ENCODE data around the gene LILRA1.

GRCh38 chr19:54574051-54574450 lies 19.4 kb upstream of the LILRA1 start:
- TF ChIP-seq CTCF (IDR thresholded peaks at IDR 0.05) (no peak), POLR2A (IDR thresholded peaks at IDR 0.05) (no peak)
